Heart left ventricle (tissue), 13 donors: Measurements from ENCODE around the gene MARCHF2.

Source experiments
- POLR2A ChIP-seq, 2 donors: fragments of 450-650 bp; IDR thresholded peaks; one replicate each; pipeline ENCODE4 v1.6.1; 2017; ENCODE audit warnings: antibody characterized with exemption in 2 of 2, mild to moderate bottlenecking in 2 of 2, moderate library complexity in 2 of 2
- TF ChIP-seq, protein P1 (sequence below), 12 donors: fragments of 200-600 bp; sonication (generic) in 4 of 12; IDR thresholded peaks; one replicate each; pipeline versions ENCODE4 v1.5.0 to v1.8.0; 2018 to 2022; ENCODE audit warnings: antibody characterized with exemption in 12 of 12, mild to moderate bottlenecking in 5 of 12
- donor health status: ischemic (EF 13 %, LVEDD 7.1; RV severe dilation, severe dysfunction).
- donor health status: DM: no; HTN: yes; CAD: no.
- donor health status: DM: no; HTN: no; CAD: no.
- donor health status: ischemic (EF 25% LVEDD 6.9; RV normal size, moderate dysfunction).
- donor health status: ischemic (EF 25% LVEDD 5.7; RV mildly dilated, moderate dysfunction).
- donor health status: ischemic (EF 35%, LVEDD 5.7; RV mildly dilated, moderate dysfunction).
- donor health status: nonischemic (EF 11% LVEDD 7.7; RV severe dilation, severe dysfunction).
- donor health status: DM: yes; HTN: yes; CAD: no.
- donor health status: PGD.
- donor health status: ischemic (EF 29% LVEDD 5.4; RV normal size, mild dysfunction).
- donor health status: nonischemic (EF 23%, LVEDD 6.1; RV moderate dilation, normal function).

DNA sequence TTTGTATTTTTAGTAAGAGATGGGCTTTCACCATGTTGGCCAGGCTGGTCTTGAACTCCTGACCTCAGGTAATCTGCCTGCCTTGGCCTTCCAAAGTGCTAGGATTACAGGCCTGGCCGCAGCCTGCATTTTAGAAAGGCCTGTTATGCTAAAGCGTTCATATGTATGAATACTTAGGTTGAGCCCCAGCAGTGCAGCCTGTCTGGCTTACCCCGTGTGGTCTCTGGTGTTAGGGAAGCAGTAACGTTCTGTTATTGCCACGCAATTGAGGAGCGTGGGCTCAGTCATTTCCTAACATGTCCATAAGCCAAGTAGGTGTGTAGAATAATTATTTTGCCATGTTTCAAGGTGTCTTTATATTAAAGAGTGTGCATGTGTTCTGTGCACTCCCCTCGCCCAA is 46.0 kb downstream of the MARCHF2 start:
- TF ChIP-seq, protein P1, sequence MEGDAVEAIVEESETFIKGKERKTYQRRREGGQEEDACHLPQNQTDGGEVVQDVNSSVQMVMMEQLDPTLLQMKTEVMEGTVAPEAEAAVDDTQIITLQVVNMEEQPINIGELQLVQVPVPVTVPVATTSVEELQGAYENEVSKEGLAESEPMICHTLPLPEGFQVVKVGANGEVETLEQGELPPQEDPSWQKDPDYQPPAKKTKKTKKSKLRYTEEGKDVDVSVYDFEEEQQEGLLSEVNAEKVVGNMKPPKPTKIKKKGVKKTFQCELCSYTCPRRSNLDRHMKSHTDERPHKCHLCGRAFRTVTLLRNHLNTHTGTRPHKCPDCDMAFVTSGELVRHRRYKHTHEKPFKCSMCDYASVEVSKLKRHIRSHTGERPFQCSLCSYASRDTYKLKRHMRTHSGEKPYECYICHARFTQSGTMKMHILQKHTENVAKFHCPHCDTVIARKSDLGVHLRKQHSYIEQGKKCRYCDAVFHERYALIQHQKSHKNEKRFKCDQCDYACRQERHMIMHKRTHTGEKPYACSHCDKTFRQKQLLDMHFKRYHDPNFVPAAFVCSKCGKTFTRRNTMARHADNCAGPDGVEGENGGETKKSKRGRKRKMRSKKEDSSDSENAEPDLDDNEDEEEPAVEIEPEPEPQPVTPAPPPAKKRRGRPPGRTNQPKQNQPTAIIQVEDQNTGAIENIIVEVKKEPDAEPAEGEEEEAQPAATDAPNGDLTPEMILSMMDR (IDR thresholded peaks at IDR 0.05): no peak
- no peak for TF ChIP-seq POLR2A (IDR thresholded peaks at IDR 0.05)
